Mesothelial cell of epicardium (in vitro differentiated cells): Measurements from ENCODE around the gene NCAM2. TPM values are rescaled to one million over a fixed set of nuclear protein-coding genes. Genes with fewer than 3 reads are reported as not detected.

Experiments used
- DNase-seq, 2 experiments: peaks; one replicate each; pipeline ENCODE4 v3.0.0; 2021; ENCODE audit warnings: low spot score in 2 of 2; ENCODE audit not compliant: unreplicated experiment in 2 of 2
- H3K27ac Mint-ChIP-seq: 2 replicates; pipeline ENCODE4 v1.8.0; 2021; ENCODE audit warnings: mixed read lengths
- H3K27me3 Mint-ChIP-seq: 2 replicates; pipeline ENCODE4 v1.8.0; 2021; ENCODE audit warnings: low read depth, mixed read lengths
- H3K36me3 Mint-ChIP-seq: 2 replicates; pipeline ENCODE4 v1.8.0; 2021; ENCODE audit warnings: mixed read lengths
- H3K4me1 Mint-ChIP-seq: 2 replicates; pipeline ENCODE4 v1.8.0; 2021; ENCODE audit warnings: mixed read lengths
- H3K4me3 Mint-ChIP-seq: 2 replicates; pipeline ENCODE4 v1.8.0; 2021; ENCODE audit warnings: mild to moderate bottlenecking, moderate library complexity, mixed read lengths
- H3K9me3 Mint-ChIP-seq: 2 replicates; pipeline ENCODE4 v1.8.0; 2021; ENCODE audit warnings: mixed read lengths
- CTCF ChIP-seq: fragments of 200-600 bp; sonication (generic); IDR thresholded peaks from one replicate; pipeline ENCODE4 v1.5.0; 2021; ENCODE audit warnings: antibody characterized with exemption; ENCODE audit not compliant: unreplicated experiment
- total RNA-seq: library from RNA; stranded (reverse); gene quantifications from 3 replicates; pipeline ENCODE4 v1.2.1, GENCODE V29; 2021

Gene NCAM2
- total RNA-seq, 1 donor from 2014 or later: 34.0 TPM

GRCh38 chr21:21101911-21102310 is 103.7 kb downstream of the NCAM2 start:
- TF ChIP-seq CTCF: no peak
- H3K36me3 Mint-ChIP-seq: no peaks in the 10 kb centered on the region
- peaks cover 8% of the 10 kb centered on the region for H3K4me1 Mint-ChIP-seq
- no peak overlapping the region for H3K4me3 Mint-ChIP-seq
- no peak overlapping the region for H3K27ac Mint-ChIP-seq
- DNase-seq: no peak
- H3K9me3 Mint-ChIP-seq: no peaks in the 10 kb centered on the region
- H3K27me3 Mint-ChIP-seq: no peaks in the 10 kb centered on the region

DNA sequence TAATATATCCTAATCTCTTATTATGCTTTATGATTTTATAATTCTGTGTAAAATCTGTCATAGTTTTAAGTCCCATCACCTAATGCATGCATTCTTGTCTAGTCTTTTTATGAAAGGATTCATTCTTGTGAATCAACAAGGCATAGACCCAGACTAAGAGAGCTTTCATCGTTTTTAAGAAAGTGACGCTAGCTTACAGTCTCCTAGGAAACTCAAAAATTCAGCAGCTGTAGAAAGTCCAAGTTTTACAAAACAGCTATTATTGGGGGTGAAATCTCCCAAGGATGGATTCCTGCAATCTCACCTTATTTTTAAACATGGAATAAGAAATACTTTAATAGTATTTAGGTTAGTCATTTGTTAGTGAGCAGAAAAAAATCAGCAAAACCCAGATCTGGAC is 104.7 kb downstream of the NCAM2 start:
- TF ChIP-seq CTCF: no peak
- H3K27me3 Mint-ChIP-seq: no peaks in the 10 kb centered on the region
- DNase-seq: no peak
- no peaks in the 10 kb centered on the region for H3K9me3 Mint-ChIP-seq
- no peak overlapping the region for H3K27ac Mint-ChIP-seq
- H3K4me1 Mint-ChIP-seq: peaks cover 8% of the 10 kb centered on the region
- H3K4me3 Mint-ChIP-seq: no peak overlapping the region
- H3K36me3 Mint-ChIP-seq: no peaks in the 10 kb centered on the region

- no peaks in the 10 kb centered on the region for H3K27me3 Mint-ChIP-seq
- H3K36me3 Mint-ChIP-seq: no peaks in the 10 kb centered on the region
- H3K4me1 Mint-ChIP-seq: peaks cover 11% of the 10 kb centered on the region
- H3K27ac Mint-ChIP-seq: no peak overlapping the region
- no peak for TF ChIP-seq CTCF
- no peak overlapping the region for H3K4me3 Mint-ChIP-seq
- no peaks in the 10 kb centered on the region for H3K9me3 Mint-ChIP-seq
- DNase-seq: no peak
Observed at GRCh38 chr21:21103692-21104091, 105.5 kb downstream of the NCAM2 start.

GRCh38 chr21:21109736-21110135 is 111.5 kb downstream of the NCAM2 start:
- Mint-ChIP-seq H3K4me1 (peaks cover 13% of the 10 kb centered on the region), H3K4me3 (no peak overlapping the region), H3K27me3 (no peaks in the 10 kb centered on the region), H3K9me3 (no peaks in the 10 kb centered on the region), H3K36me3 (no peaks in the 10 kb centered on the region), H3K27ac (no peak overlapping the region)
- no peak for DNase-seq
- TF ChIP-seq CTCF: no peak

DNA sequence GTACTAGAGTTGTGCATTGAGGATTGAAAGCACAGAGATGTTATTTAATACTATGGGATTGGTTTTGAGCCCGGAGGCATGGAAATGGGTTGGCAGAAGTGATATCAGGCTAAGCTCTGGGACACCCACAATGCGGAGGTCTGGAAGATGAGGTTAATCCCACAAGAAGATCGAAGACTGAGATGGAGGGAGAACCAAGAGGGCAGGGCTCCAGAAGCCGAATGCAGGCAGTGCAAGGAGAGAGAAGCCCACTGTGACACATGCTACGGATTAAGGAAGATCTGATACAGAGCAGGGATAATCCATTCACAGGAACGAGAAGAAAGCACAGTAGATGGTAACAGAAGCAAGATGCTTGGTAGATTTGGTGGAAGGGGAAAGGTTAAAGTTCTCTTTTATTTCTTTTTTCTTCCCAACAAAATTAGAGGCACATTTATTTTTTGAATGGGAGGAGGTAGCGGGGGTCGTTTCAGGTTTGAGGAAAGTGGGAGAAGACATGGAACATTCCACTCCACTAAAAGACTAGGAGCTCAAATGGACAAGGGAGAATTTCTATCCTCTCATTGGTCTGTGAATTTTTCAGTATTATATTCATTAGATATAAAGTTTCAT is 113.2 kb downstream of the NCAM2 start:
- no peaks in the 10 kb centered on the region for H3K36me3 Mint-ChIP-seq
- no peaks in the 10 kb centered on the region for H3K27me3 Mint-ChIP-seq
- no peak for TF ChIP-seq CTCF
- H3K4me3 Mint-ChIP-seq: no peak overlapping the region
- no peak overlapping the region for H3K27ac Mint-ChIP-seq
- H3K9me3 Mint-ChIP-seq: no peaks in the 10 kb centered on the region
- H3K4me1 Mint-ChIP-seq: peaks cover 10% of the 10 kb centered on the region
- DNase-seq: no peak

DNA sequence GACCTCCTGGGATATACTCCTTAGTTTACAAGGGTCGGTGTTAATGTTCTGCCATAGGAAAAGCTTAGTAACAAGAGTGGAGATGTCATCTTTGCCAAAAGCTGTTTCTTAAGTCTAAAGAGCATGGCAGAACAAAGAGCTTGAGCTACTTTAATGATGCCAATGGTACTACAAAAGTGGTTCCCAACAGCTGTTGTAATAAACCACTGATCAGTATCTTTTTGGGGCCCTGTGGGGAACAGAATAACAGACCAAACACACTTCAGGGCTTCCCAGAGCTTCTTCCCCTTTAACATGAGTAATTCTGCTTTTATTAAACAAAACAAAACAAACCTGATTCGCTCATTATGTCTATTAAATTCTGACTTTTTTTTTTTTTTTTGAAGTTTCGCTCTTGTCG is 116.3 kb downstream of the NCAM2 start:
- H3K4me3 Mint-ChIP-seq: no peak overlapping the region
- TF ChIP-seq CTCF: no peak
- no peaks in the 10 kb centered on the region for H3K36me3 Mint-ChIP-seq
- no peaks in the 10 kb centered on the region for H3K9me3 Mint-ChIP-seq
- no peak overlapping the region for H3K27ac Mint-ChIP-seq
- peaks cover 2% of the 10 kb centered on the region for H3K27me3 Mint-ChIP-seq
- H3K4me1 Mint-ChIP-seq: peaks cover 4% of the 10 kb centered on the region
- DNase-seq: no peak
